Stimulated activated CD4-positive, alpha-beta T cell treated with anti-CD3 and anti-CD28 coated beads, Interleukin-4, amount 100 ng/mL, for 4 hours (primary cell): Measurements from ENCODE around the gene OXGR1.
"Not testable (repeated sequence)": the region's sequence is repeated elsewhere in the genome, so short reads cannot be mapped to it uniquely, and the experiment has no call there.

Experiments
- DNase-seq, 2 experiments: peaks; one replicate each; pipeline ENCODE4 v3.0.0-alpha.2; 2020

OXGR1 gene

GRCh38 chr13:96994017-96994857, at the start of gene OXGR1:
OXGR1 (minus strand) TSS chr13:96994476; CDS start chr13:96987759, 6,717 bp downstream.
- DNase-seq: no peak

DNA sequence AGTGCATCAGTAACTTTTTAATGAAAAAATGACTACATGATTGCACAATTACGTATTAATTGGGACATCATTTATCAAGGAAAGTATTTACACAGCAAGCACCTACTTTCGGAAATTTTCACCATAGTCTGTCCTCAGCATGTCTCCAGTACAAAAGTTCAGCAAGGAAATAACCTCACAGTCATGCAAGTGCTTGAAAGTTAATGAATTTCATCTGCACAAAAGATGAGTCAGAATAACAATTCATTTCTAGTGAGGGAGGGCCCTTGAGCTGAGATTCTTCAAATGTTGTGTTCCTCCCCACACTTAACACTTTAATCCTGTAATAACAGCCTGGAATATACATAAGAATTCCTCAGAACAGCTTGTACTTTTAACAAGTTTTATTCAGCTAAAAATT, 49.0 kb upstream of the OXGR1 start:
- DNase-seq: no peak

DNA sequence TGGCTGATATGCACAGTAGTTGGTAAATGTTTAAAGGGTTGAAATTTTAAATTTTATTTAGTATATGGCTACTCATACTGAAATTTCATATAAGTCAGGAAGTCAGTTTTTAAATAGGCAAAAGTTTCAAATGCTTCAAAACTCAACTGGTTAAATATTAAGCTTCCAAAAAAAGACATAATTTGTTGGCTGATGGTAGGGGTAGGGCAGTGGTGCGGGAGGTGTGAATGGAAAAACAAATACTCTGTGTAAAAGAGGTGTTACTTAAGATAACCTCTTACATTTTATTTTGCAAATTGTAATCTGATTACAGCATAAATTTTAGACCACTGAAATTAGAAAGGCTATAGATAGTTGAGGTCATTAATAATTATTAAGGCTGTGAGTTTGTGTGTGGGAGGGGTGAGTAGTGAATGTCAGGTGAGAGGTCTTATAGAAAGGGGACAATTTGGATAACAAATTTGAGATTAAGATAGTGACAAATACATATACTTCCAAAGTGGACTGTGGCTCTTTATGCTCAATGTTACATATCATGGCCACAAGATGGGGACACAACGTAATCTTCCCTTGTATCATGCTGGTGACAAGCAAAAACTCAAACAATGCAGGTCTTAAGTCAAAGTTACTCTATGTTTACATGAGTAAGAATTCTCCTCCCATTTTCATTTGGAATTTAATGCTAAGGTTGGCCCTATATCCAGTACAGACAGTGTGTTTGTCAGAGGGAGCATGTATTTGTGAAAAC, 36.6 kb upstream of the OXGR1 start:
- DNase-seq: no peak

GRCh38 chr13:97028441-97029299, 34.4 kb upstream of the OXGR1 start:
- DNase-seq: peak; percentile 7 to 31

- DNase-seq: no peak
Measured at GRCh38 chr13:97027162-97027554, 32.9 kb upstream of the OXGR1 start.

- no peak for DNase-seq
Measured at GRCh38 chr13:97026531-97027161, 32.4 kb upstream of the OXGR1 start.

- not testable (repeated sequence) for DNase-seq
Measured at GRCh38 chr13:97023812-97024211, 29.5 kb upstream of the OXGR1 start.

DNA sequence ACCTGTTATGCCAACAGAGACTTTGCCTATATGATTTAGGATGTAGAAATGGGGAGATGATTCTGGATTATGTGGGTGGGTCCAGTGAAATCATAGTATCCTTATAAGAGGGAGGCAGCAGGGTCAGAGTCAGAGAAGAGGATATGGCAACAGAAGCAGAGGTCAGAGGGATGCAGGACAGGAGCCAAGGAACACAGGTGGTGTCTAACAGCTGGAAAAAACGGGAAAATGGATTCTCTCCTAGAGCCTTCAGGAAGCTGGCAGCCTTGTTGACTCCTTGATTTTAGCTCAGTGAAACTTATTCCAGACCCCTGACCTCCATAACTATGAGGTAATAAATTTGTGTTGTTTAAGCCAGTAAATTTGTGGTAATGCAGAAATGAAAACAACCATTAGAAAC, 28.8 kb upstream of the OXGR1 start:
- DNase-seq: no peak

DNA sequence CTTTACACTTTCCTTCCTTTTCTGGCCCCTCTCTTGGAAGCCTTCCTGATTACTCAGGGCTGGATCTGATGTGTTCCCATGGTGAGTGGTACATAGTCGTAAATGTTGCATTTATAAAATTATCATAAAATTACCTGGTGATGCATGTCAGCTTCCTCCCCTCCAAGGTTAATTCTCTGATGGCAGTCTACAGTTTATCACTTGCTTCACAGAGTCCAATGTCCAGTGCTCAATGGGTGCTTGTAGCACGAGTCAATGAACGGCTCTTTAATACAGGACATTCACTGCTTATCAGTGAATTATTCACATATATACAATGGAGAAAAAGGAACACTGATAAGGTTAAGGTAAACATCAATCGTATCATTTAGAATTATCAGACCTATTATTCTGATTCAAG, 27.0 kb upstream of the OXGR1 start:
- no peak for DNase-seq

DNA sequence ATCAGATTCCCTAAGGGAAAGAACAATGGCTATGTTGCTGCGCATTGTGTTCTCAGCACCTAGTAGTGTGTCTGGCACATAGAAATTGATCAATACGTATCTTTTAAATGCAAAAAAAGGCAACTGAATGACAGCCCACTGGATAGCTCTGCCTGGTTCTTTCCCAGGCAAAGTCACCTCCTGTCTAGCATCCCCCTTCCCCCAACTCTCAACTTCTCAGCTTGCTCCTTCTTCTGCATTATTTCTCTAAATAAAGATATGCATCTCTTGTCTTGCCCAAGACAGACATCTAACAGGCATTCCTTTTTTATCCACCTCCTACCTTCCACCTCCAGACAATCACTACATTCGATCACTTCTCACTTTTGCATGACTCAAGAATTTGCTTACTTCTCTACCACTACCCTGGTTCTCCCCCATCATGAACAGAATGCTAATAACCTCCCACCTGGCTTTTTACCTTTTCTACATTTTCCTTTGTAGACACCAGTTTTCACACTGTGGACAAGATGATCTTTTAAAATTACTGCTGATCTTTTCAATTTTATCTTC, 26.5 kb upstream of the OXGR1 start:
- no peak for DNase-seq

DNA sequence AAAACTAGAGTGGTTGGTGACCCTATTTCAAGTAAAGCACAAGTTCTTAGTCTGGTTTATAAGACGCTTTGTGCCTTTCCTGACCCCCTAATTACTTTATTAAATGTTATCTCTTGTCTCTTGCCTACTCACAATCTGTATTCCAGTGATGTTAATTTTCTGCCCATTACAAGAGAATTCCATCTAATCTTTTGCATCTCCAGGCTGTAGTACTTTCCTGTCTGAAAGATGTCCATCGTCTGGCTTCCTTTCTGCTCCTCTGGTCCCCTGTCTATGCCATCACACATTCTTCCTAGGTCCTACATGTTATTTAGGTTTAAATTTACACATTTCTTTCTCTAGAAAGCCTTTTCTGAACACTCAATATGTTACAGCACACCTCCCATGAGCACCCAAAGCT, 25.9 kb upstream of the OXGR1 start:
- DNase-seq: no peak

DNA sequence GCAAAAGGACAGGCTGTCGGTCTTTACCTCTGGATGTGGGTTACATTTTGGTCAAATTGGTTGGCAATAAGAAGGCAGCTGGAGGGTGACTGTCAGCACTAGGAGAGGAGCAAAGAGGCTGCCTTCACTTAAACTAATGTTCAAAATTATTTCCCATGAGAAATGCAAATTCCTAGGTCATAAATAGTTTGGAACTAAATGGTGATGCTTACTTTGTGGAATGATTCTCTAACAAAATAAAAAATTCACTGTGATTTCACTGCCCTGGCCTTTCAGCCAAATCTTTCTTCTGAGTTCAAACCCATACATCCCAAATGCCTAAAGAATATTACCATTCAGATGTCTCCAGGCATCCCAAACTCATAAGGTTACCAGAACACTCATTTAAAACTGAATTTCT, 25.0 kb upstream of the OXGR1 start:
- no peak for DNase-seq

GRCh38 chr13:97018029-97018819, 23.9 kb upstream of the OXGR1 start:
- peak in 1 of 2 experiments; percentile 4 for DNase-seq

DNA sequence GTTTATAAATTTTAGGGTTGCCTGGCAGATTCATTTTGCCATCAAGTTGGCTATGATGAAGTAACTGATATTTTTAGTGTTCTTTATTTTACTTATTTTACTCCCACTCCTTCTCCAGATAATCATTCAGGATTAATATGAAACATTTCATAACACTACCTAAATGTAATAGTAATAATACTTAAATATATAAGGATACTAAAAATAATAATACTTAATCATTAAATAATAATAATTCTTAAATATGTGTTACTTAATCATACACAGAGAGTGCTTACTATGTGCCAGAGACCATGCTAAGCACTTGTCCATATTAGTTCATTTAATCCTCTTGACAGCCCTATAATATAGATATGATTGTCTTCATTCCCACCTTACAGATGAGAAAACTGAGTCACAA, 23.0 kb upstream of the OXGR1 start:
- DNase-seq: no peak

GRCh38 chr13:97015661-97016350, 21.5 kb upstream of the OXGR1 start:
- DNase-seq: no peak

DNA sequence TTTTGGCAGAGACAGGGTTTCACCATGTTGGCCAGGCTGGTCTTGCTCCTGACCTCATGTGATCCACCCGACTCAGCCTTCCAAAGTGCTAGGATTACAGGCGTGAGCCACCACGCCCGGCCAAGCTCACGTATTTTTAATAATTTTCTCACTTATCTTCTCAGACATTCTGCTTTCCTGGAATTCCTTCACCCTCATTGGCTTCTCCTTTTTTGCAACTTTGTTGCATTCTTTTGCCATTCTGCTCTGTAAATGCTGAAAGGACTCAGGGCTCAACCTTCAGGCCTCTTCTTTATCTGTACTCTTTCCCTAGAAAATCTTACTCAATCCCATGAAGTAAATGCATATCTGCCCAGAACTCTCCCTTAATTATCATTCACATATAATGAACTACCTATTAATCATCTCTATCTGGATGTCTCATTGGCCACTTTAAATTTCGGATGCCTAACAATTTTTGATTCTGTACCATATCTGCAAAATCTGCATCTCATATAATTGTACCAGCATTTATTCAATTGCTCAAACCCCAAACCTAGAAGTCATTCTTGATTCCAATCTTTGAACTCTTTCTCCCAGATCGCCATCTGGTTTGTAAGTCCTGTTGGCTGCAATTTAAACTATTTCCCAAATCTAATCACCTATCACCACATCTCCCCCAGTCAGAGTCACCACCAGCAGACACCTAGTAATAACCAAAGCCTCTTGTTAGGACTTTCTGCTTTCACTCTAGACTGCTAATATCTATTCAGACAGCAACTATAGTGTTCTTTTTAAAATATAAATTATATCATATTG, 18.2 kb upstream of the OXGR1 start:
- DNase-seq: no peak

- no peak for DNase-seq
Measured at GRCh38 chr13:97011446-97012131, 17.3 kb upstream of the OXGR1 start.

DNA sequence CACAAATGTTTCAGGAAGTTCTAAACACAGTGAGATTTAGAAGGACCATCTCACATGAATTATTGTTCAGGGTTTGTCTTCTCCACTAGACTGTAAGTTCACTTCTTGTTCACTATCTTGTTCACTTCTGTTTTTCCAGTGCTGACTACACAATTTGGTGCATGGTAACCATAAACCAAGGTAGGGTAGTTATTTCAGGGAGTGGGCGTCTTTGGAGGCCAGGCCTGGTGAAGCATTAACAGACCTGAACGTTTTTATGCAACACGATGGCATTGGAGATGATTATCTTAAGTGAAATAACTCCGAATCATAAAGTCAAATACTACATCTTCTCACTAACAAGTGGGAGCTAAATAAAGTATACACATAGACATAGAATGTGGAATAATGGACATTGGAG, 14.4 kb upstream of the OXGR1 start:
- DNase-seq: no peak

GRCh38 chr13:97005625-97006262, 11.5 kb upstream of the OXGR1 start:
- no peak for DNase-seq
